ENCODE results near the gene KLHL3.
"Not testable (repeated sequence)": the region's sequence is repeated elsewhere in the genome, so short reads cannot be mapped to it uniquely, and the experiment has no call there.

The KLHL3 gene

GRCh38 chr5:137646761-137647160 is 89.1 kb downstream of the KLHL3 start:
- DNase-seq (ENCODE audit: low read depth, low spot score) = no peak
- no peak overlapping the region for H3K4me3 ChIP-seq (ENCODE audit: low read length)

DNA sequence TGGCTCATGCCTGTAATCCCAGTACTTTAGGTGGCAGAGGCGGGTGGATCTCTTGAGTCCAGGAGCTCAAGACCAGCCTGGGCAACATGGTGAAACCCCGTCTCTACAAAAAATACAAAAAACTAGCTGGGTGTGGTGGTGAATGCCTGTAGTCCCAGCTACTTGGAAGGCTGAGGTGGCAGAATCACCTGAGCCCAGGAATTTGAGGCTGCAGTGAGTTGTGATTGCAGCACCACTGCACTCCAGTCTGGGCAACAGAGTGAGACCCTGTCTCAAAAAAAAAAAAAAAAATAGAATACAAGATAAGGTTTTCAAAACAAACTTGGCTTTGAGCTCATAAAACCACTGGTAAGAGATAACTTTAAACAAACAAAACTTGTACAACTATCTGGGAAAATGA is 92.8 kb downstream of the KLHL3 start:
- DNase-seq (ENCODE audit: low read depth, low spot score); H3K4me3 ChIP-seq (ENCODE audit: low read length): not testable (repeated sequence)

DNA sequence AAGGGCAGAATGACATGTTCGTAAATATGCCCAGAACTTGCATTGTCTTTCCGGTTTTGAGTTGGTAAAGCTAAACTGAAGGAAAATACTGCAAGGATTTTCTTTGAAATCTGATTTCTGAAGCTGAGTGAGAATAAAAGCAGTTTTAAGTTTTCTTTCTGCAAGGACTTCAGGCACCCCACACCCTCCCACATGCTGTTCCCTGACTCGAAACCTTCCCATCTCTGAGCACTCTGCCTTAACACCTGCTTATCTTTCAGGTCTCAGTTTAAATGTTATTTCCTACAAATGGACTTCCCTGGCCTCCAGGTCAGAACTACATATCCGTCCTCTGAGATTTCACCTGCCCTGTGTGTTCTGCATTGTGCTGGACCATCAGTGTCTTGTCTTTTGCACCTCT is 93.8 kb downstream of the KLHL3 start:
- no peak overlapping the region for H3K4me3 ChIP-seq (ENCODE audit: low read length)
- DNase-seq (ENCODE audit: low read depth, low spot score) = no peak

GRCh38 chr5:137641148-137641547 is 94.7 kb downstream of the KLHL3 start:
- DNase-seq (ENCODE audit: low read depth, low spot score) = no peak

GRCh38 chr5:137639645-137640044 is 96.2 kb downstream of the KLHL3 start:
- no peak overlapping the region for H3K4me3 ChIP-seq (ENCODE audit: low read length)
- no peak for DNase-seq (ENCODE audit: low read depth, low spot score)

More at GRCh38 chr5:137641148-137641547, 94.7 kb downstream of the KLHL3 start:
- H3K4me3 ChIP-seq (ENCODE audit: low read length) = no peak overlapping the region

- H3K4me3 ChIP-seq (ENCODE audit: low read length) = no peak overlapping the region
- no peak for DNase-seq (ENCODE audit: low read depth, low spot score)
Measured at GRCh38 chr5:137638841-137639240, 97.0 kb downstream of the KLHL3 start.

- H3K4me3 ChIP-seq (ENCODE audit: low read length) = no peak overlapping the region
- DNase-seq (ENCODE audit: low read depth, low spot score) = no peak
Measured at GRCh38 chr5:137636830-137637714, 98.8 kb downstream of the KLHL3 start.

DNA sequence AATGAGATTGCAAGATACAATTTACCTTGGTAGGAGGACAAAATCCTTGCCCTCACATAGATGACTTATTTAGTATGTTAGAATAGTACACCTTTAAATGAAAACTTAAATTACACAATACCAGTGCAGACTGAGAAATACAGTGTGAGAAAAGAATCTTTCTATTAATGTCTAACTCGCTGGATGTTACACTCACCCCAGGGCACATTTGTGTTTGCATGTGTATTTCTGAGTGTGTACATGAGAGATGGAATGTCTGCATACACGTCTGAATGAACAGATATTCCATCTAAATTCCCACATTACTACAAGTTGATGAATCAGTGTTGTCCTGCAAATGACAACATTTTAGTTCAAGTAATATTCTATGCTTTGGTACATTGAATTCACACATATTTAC is 99.8 kb downstream of the KLHL3 start:
- DNase-seq (ENCODE audit: low read depth, low spot score) = no peak
- H3K4me3 ChIP-seq (ENCODE audit: low read length) = no peak overlapping the region

DNA sequence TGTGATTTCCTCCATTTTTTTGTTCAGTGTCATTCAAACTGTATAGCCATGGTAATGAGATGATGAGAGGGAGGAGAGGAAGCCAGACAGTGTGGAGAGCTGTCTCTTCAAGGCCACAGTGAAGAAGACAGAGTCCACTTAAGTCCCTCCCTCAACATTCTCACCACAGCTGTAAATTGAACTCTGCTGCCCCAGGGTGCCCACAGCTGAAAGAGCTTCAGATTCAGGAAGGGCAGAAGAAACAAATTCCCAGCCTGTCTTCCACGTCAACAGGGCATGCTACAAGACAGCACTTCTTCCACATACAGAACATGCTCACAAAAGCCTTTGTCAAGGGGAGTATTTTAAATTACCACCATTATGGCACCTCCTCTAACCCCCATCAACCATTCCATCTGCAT is 100.4 kb downstream of the KLHL3 start:
- H3K4me3 ChIP-seq (ENCODE audit: low read length) = no peak overlapping the region
- DNase-seq (ENCODE audit: low read depth, low spot score) = no peak

DNA sequence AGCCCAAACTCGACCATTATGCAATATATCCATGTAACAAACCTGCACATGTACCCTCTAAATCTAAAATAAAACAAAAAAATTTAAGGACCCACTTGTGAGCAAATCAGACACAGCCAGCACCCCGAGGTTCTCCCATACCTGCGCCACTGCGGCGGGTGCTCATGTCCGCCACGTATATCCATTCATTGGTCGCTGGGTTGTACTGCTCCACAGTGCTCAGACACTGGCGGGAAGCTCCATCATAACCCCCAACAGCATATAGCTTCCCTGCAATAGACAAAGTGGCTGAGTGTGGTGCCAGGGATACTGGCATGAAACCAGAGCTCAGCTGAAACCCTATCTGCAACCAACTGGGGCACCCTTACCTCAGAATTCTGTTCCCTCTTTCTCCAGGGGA is 102.0 kb downstream of the KLHL3 start:
- H3K4me3 ChIP-seq (ENCODE audit: low read length) = no peak overlapping the region
- no peak for DNase-seq (ENCODE audit: low read depth, low spot score)

- no peak overlapping the region for H3K4me3 ChIP-seq (ENCODE audit: low read length)
- DNase-seq (ENCODE audit: low read depth, low spot score) = no peak
Measured at GRCh38 chr5:137632716-137633115, 103.2 kb downstream of the KLHL3 start.

DNA sequence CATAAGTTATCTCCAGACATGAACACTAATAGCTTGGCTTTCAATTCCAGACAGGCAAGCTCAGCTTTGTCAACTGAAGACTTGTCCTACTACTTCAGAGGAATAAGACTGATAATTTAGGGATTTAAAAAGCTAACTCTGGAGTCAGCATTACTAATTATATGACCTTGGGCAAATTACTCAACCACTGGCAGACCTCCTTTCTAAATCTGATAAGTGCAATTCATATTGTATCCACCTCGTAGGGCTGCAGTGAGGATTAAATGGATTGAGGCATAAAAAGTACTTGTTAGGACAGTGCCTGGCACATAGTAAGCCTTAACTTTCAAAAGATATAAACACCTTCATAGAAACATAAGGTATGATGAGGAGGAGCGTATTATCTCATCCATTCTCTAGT is 104.4 kb downstream of the KLHL3 start:
- no peak for DNase-seq (ENCODE audit: low read depth, low spot score)
- no peak overlapping the region for H3K4me3 ChIP-seq (ENCODE audit: low read length)

DNA sequence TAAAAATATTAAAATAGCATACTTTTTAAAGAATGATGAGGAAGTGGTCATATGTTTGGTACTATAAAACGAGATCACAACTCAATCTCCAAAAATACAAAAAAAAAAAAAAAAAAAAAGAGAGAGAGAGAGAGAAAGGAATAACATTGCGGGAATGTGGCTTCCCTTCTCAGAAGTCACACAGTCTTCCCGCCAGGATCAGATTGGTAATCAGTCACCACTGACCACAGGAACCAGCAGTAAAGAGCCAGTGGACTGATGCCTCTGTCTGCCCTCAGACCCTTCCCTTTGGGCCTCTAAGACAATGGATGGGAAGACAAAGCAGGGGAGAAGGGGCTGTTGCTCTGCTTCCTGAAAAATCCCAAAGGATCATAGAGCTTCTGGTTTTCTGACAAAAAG is 104.9 kb downstream of the KLHL3 start:
- no peak for DNase-seq (ENCODE audit: low read depth, low spot score)
- no peak overlapping the region for H3K4me3 ChIP-seq (ENCODE audit: low read length)

DNA sequence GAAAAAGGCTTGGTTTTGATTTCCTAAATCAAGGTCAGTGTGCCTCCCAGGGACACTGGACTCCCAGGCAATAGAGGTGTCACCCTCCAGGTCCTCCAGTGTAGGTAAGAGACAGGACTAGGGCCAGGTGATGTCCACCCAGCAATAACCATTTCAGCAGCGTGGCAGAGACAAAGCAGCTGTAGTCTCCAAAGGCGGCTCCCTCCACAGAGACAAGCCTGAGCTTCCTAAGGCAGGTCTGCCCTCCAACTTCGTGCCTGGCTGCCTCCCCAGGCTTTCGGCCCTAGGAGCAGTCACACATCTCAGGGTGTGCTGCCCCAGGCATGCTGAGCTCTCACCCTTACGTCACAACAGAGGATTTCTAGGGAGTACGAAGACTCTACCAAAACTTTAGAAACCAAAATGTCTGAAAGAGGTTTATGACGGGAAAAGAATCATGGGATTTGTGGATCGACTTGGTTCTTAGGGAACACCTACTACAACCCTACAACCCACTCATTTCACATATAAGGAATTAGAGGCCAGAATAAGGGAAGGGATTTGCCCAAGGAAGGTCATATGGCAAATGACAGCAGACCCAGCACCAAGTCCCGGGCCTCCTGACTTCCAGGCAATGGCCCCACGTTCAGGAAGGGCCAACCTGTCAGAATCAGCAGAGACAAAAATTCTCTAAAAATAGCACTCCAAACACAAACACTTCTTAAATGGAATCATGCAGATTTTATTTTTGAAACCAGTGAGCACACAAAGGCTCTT is 105.5 kb downstream of the KLHL3 start:
- H3K4me3 ChIP-seq (ENCODE audit: low read length) = no peak overlapping the region
- no peak for DNase-seq (ENCODE audit: low read depth, low spot score)

DNA sequence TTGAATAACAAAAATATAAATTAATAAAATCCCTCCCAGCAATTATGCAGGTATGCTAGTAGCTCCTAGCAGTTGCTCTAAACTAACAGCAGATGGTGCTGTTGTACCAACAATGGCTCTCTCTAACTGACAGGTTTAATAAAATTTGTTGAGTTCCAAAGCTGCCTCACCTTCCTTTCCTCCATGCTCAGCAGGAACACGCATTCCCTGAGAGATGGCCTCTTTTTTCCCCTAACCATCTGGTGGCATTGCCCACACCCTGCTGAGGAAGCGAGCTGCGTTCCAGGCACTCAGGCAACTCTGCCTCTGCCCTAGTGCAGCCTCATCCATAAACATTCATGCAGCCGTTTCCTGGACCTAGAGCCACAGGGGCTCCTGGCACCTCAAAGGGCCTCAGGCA is 106.2 kb downstream of the KLHL3 start:
- no peak overlapping the region for H3K4me3 ChIP-seq (ENCODE audit: low read length)
- DNase-seq (ENCODE audit: low read depth, low spot score) = peak; percentile 53

DNA sequence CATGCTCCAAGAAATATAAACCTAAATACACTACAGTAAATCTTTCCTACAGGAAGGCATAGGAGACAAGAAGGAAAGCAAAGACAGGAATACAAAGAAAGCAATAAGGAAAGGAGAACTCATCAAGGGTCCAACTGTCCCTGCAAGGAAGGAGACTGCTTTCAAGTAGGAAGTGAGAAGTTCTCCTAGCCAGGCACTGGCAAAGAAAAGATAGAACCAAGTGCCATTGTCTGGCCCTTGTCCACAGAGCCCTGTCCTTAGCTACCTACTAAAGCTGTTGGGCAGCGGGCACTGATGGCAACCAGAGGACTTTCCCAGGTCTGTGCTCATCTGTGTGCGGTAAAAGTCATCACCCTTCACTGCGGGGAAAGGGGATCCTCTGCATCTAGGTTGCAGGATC is 108.2 kb downstream of the KLHL3 start:
- no peak for DNase-seq (ENCODE audit: low read depth, low spot score)
- H3K4me3 ChIP-seq (ENCODE audit: low read length) = no peak overlapping the region

DNA sequence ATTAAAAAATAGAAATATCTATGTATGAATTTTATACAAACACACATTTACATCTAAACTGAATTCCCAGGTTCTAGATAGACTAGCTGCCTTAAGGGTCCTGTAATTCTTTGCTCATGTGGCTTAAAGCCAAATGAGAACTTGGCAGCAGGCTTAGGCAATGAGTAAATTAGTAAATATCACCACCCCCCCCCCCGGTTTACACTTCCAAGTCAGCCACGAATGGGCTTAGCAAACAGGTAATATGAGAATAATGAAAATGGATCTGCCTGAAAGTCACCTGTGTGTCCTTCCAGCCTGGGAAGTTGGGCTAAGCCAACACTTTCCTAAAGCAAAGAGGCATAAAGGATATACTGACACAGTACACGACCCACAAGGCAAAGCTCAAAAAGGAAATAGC is 108.6 kb downstream of the KLHL3 start:
- DNase-seq (ENCODE audit: low read depth, low spot score) = no peak

DNA sequence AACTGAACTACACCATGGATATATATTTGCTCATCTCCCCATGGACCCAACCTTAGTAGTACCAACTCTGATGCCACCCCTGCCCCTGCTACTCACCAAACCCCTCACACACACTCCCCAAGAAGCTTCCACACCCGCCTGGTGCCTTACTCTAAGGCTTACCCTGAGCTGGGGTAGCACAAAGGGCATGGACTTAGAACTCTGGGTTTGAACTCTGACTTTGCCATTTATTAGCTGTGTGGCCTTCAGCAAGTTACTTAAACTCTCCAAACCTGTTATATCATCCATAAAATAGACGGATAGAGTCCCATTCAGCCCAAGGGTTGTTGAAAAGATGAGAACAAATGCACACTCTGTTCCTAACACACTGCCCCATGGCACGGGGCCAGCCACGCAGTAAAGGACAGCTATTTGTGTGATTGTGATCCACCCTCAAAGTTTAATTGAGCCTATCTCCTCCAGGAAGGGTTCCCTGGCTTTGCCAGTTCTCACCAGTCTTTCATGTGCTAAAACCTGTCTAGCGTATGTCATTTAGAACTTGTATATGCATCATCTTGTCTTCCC is 111.0 kb downstream of the KLHL3 start:
- no peak overlapping the region for H3K4me3 ChIP-seq (ENCODE audit: low read length)
- no peak for DNase-seq (ENCODE audit: low read depth, low spot score)

More for the DNA sequence above, 108.6 kb downstream of the KLHL3 start:
- no peak overlapping the region for H3K4me3 ChIP-seq (ENCODE audit: low read length)

DNA sequence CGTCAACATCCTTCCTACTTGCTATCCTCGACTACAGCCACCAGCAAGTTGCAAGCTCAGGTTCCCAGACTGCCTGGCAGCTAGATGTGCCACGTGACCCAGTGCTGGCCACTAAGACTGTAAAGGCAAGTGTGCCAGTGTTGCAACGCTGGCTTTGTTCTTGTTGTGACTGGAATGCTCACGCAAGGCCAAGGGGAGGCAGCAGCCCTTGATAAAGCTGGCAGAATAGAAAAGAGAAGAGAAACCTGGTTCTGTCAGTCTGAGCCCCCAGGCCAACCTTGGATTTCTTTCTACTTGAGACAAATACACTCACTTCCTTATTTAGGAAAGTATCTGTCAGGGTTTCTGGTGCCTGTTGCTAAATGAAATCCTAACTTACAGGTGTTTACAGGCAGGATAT is 113.0 kb downstream of the KLHL3 start:
- no peak overlapping the region for H3K4me3 ChIP-seq (ENCODE audit: low read length)
- DNase-seq (ENCODE audit: low read depth, low spot score) = no peak

Data from Jurkat, Clone E6-1 (cell line).